Hematopoietic multipotent progenitor cell treated with erythropoietin and hydrocortisone succinate and interleukin-3 and kit ligand, for 6 days (in vitro differentiated cells): Measurements from ENCODE around the gene SETD2.
"Not testable (repeated sequence)": the region's sequence is repeated elsewhere in the genome, so short reads cannot be mapped to it uniquely, and the experiment has no call there.

Experiments
- DNase-seq: peaks from one replicate; pipeline ENCODE4 v3.0.0-alpha.2; 2015

The SETD2 gene

GRCh38 chr3:47026432-47026831 is 137.5 kb downstream of the SETD2 start:
- DNase-seq = not testable (repeated sequence)

GRCh38 chr3:47024932-47025331 is 139.0 kb downstream of the SETD2 start:
- no peak for DNase-seq

GRCh38 chr3:47022641-47023071 is 141.3 kb downstream of the SETD2 start:
- no peak for DNase-seq

- DNase-seq = no peak
Measured at GRCh38 chr3:47020311-47020710, 143.6 kb downstream of the SETD2 start.

GRCh38 chr3:47019201-47019600 is 144.7 kb downstream of the SETD2 start:
- no peak for DNase-seq

- no peak for DNase-seq
Measured at GRCh38 chr3:47018269-47018611, 145.7 kb downstream of the SETD2 start.

GRCh38 chr3:47017504-47018268 is 146.2 kb downstream of the SETD2 start:
- DNase-seq = peak; percentile 35

GRCh38 chr3:47016934-47017435 is 146.9 kb downstream of the SETD2 start:
- DNase-seq = peak; percentile 70

- DNase-seq = peak; percentile 50
Measured at GRCh38 chr3:47016086-47016933, 147.6 kb downstream of the SETD2 start.

GRCh38 chr3:47015151-47015550 is 148.8 kb downstream of the SETD2 start:
- no peak for DNase-seq

GRCh38 chr3:47014036-47014435 is 149.9 kb downstream of the SETD2 start:
- DNase-seq = no peak

GRCh38 chr3:47013231-47013630 is 150.7 kb downstream of the SETD2 start:
- no peak for DNase-seq

GRCh38 chr3:47012342-47013230 is 151.3 kb downstream of the SETD2 start:
- no peak for DNase-seq

- no peak for DNase-seq
Measured at GRCh38 chr3:47011371-47011770, 152.5 kb downstream of the SETD2 start.

- no peak for DNase-seq
Measured at GRCh38 chr3:47010910-47011309, 153.0 kb downstream of the SETD2 start.

- peak; percentile 31 for DNase-seq
Measured at GRCh38 chr3:47010111-47010712, 153.7 kb downstream of the SETD2 start.

GRCh38 chr3:47009225-47010110 is 154.4 kb downstream of the SETD2 start:
- DNase-seq = peak; percentile 93

GRCh38 chr3:47008851-47009224 is 155.1 kb downstream of the SETD2 start:
- DNase-seq = no peak

GRCh38 chr3:47008234-47008796 is 155.6 kb downstream of the SETD2 start:
- DNase-seq = no peak

- DNase-seq = no peak
Measured at GRCh38 chr3:47007482-47008233, 156.3 kb downstream of the SETD2 start.
